Liver (tissue), 9 donors: Measurements from ENCODE around the gene CABLES1. TPM values are rescaled to one million over a fixed set of nuclear protein-coding genes. Genes with fewer than 3 reads are reported as not detected.

Experiments used
- DNase-seq: peaks from one replicate; pipeline ENCODE4 v3.0.0-alpha.2; 2017; ENCODE audit warnings: low spot score
- H3K27ac ChIP-seq, 2 donors: one replicate each; pipeline ENCODE4 v1.7.0; 2013; ENCODE audit warnings: inconsistent platforms in 2 of 2, low read length in 2 of 2, control low read depth in 1 of 2, low read depth in 1 of 2, mild to moderate bottlenecking in 1 of 2
- H3K27me3 ChIP-seq, 4 donors: one replicate each; pipeline versions ENCODE4 v1.6.1 to v1.7.0; 2013; ENCODE audit warnings: low read length in 3 of 4, inconsistent platforms in 1 of 4, mild to moderate bottlenecking in 1 of 4, moderate library complexity in 1 of 4; ENCODE audit not compliant: control insufficient read depth in 4 of 4, insufficient read depth in 4 of 4
- H3K36me3 ChIP-seq, 4 donors: one replicate each; pipeline versions ENCODE4 v1.6.1 to v1.7.0; 2013; ENCODE audit warnings: low read length in 3 of 4, mild to moderate bottlenecking in 3 of 4, low read depth in 1 of 4, moderate library complexity in 1 of 4; ENCODE audit not compliant: control insufficient read depth in 4 of 4, insufficient read depth in 3 of 4
- H3K4me1 ChIP-seq, 4 donors: one replicate each; pipeline versions ENCODE4 v1.6.1 to v1.7.0; 2013; ENCODE audit warnings: low read length in 3 of 4, mild to moderate bottlenecking in 3 of 4, moderate library complexity in 1 of 4; ENCODE audit not compliant: control insufficient read depth in 4 of 4, insufficient read depth in 4 of 4
- H3K4me3 ChIP-seq, 3 donors: one replicate each; pipeline versions ENCODE4 v1.6.1 to v1.7.0; 2013; ENCODE audit warnings: low read length in 3 of 3, control low read depth in 1 of 3, low read depth in 1 of 3, mild to moderate bottlenecking in 1 of 3
- H3K9ac ChIP-seq, 2 donors: one replicate each; pipeline ENCODE4 v1.7.0; 2013; ENCODE audit warnings: low read length in 2 of 2, mild to moderate bottlenecking in 2 of 2, moderate library complexity in 2 of 2, control low read depth in 1 of 2, low read depth in 1 of 2
- H3K9me3 ChIP-seq, 4 donors: one replicate each; pipeline versions ENCODE4 v1.6.1 to v1.7.0; 2013; ENCODE audit warnings: low read length in 3 of 4; ENCODE audit not compliant: control insufficient read depth in 4 of 4
- EGR1 ChIP-seq, 2 donors: IDR thresholded peaks; 2 replicates each; pipeline ENCODE4 v1.6.1; 2016 to 2018; ENCODE audit warnings: antibody characterized with exemption in 2 of 2, low read depth in 2 of 2
- FOXA1 ChIP-seq: IDR thresholded peaks from 2 replicates; pipeline ENCODE4 v1.6.1; 2016; ENCODE audit warnings: antibody characterized with exemption
- FOXA2 ChIP-seq: IDR thresholded peaks from 2 replicates; pipeline ENCODE4 v1.6.1; 2016; ENCODE audit warnings: antibody characterized with exemption
- GABPA ChIP-seq, 2 donors: IDR thresholded peaks in 1 of 2; conservative IDR thresholded peaks in 1 of 2; 2 replicates each; pipeline ENCODE4 v1.6.1; 2016; ENCODE audit warnings: antibody characterized with exemption in 2 of 2, mild to moderate bottlenecking in 1 of 2, moderate library complexity in 1 of 2
- HNF4A ChIP-seq, 2 donors: conservative IDR thresholded peaks; 2 replicates each; pipeline ENCODE4 v1.6.1; 2016; ENCODE audit warnings: antibody characterized with exemption in 2 of 2, mild to moderate bottlenecking in 2 of 2
- JUND ChIP-seq, 2 donors: IDR thresholded peaks; 2 replicates each; pipeline ENCODE4 v1.6.1; 2016; ENCODE audit warnings: antibody characterized with exemption in 2 of 2
- RAD21 ChIP-seq, 2 donors: IDR thresholded peaks; 2 replicates each; pipeline ENCODE4 v1.6.1; 2016; ENCODE audit warnings: antibody characterized with exemption in 2 of 2, mild to moderate bottlenecking in 2 of 2
- RXRA ChIP-seq, 2 donors: IDR thresholded peaks; 2 replicates each; pipeline ENCODE4 v1.6.1; 2017 to 2018; ENCODE audit warnings: antibody characterized with exemption in 2 of 2, mild to moderate bottlenecking in 1 of 2
- SP1 ChIP-seq: IDR thresholded peaks from 2 replicates; pipeline ENCODE4 v1.6.1; 2018; ENCODE audit warnings: antibody characterized with exemption, mild to moderate bottlenecking
- YY1 ChIP-seq: IDR thresholded peaks from 2 replicates; pipeline ENCODE4 v1.6.1; 2016; ENCODE audit warnings: antibody characterized with exemption, mild to moderate bottlenecking
- WGBS: extraction: QIAGEN DNeasy Blood & Tissue Kit; methylation state at CpG from one replicate; pipeline ENCODE4 v1.1.7; 2013; 5-methylcytosine and 5-hydroxymethylcytosine counted together
- polyA plus RNA-seq, 2 donors: library from polyadenylated mRNA; stranded (reverse) in 1 of 2; unstranded in 1 of 2; fragments of 200-250 nt in 1 of 2; fragments of >200 nt in 1 of 2; fragmentation: Nextera tagmentation in 1 of 2; extraction: Ambion mirVana in 1 of 2; gene quantifications; one replicate each; pipeline versions ENCODE4 v1.2.1 to v1.2.3, GENCODE V29; 2013 to 2015
- total RNA-seq, 2 donors: library from RNA; depleted of rRNA; stranded (reverse); fragments of >200 nt; gene quantifications; one replicate each; pipeline ENCODE4 v1.2.3, GENCODE V29; 2014
- TF ChIP-seq, protein P1 (sequence below): IDR thresholded peaks from 2 replicates; pipeline ENCODE4 v1.6.1; 2016; ENCODE audit warnings: antibody characterized with exemption, mild to moderate bottlenecking
- TF ChIP-seq, protein P2 (sequence below): IDR thresholded peaks from 2 replicates; pipeline ENCODE4 v1.6.1; 2016; ENCODE audit warnings: antibody characterized with exemption
- TF ChIP-seq, protein P3 (sequence below): IDR thresholded peaks from 2 replicates; pipeline ENCODE4 v1.6.1; 2016; ENCODE audit warnings: antibody characterized with exemption
- TF ChIP-seq, protein P4 (sequence below): IDR thresholded peaks from 2 replicates; pipeline ENCODE4 v1.6.1; 2016; ENCODE audit warnings: antibody characterized with exemption
- TF ChIP-seq, protein P5 (sequence below): fragments of 150-350 bp; IDR thresholded peaks from 2 replicates; pipeline ENCODE4 v1.5.1; 2017; ENCODE audit warnings: improper control_type of control experiment, low read depth, low read length; ENCODE audit not compliant: missing input control
- donor health status: healthy.
- donor health status: healthy.
- donor health status: healthy.
- donor health status: healthy.
- donor health status: healthy.

The CABLES1 gene
- total and polyA plus RNA-seq, 4 donors = 3.3 to 8.9 (median 4.5) TPM

DNA sequence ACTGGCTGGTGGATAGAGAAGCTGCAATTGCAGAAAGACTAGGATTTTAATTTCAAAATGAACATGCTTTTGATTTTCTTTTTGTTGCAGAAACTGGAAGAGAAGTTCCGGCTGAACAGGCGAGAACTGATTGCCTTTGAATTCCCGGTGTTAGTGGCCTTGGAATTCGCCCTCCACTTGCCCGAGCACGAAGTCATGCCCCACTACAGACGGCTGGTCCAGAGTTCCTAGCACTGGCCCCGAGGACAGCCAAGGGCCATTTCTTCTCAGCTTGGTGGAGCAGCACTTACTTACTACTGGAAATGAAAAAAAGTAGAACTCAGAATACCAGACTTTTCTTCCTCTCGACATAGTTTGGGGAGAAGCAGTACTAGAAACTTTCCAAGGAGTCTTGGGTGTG, 121.9 kb downstream of the CABLES1 start:
- TF ChIP-seq EGR1 (IDR thresholded peaks at IDR 0.05; ENCODE audit: low read depth in 2 of 2) (no peak), RXRA (IDR thresholded peaks at IDR 0.05) (no peak), RAD21 (IDR thresholded peaks at IDR 0.05) (no peak), HNF4A (conservative IDR thresholded peaks at IDR 0.05) (peak; percentile 32 to 44)
- Histone ChIP-seq H3K9me3 (no peaks in the 10 kb centered on the region), H3K4me3 (no peak overlapping the region), H3K36me3 (peaks cover 0 to 21% (median 10%) of the 10 kb centered on the region in 4 donors), H3K9ac (no peak overlapping the region), H3K27me3 (no peaks in the 10 kb centered on the region), H3K27ac (no peak overlapping the region), H3K4me1 (peaks cover 9 to 21% (median 10%) of the 10 kb centered on the region in 4 donors)
- 52% methylated on average over 9 of the region's 9 CpGs for WGBS
- DNase-seq = no peak

DNA sequence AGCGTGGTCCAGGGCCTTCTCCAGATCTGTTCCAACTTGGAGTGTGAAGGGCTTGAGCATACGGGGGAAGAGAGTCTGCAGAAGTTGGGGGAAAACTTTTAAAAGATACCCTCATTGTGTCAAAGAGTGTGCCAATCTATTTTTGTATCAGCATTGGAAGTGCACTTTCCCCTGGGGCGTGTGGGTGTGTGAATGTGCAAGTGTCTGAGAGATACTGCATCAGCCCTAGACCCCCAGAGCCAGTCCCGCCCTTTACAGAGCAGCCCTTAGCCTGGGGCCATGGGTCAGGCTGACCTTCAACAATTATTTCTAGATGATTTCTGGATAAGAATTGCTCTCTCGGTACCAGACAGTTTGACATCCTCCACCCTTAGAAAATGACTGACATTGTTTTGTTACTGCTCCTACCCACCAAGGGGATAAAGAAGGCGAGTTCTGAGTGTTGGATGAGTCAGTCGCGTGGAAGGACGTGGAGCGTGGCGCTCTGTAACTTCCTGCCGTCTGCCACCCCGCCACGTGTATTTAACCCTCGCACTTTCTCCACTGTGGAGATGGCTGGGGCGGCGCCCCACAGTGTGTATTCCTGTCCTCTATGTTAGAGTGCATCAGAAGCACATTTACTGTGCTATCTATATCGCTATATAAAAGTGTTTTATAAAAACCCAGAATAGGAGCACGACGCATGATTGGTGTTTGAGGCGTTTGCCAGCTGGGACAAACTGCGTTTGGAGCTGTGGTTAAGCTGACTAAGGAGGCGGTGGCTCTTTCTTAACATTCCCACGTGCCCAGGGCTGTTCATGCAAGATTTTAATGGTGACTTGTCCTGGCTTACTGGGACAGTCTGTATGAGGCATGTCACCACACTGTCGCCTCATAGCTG, 122.6 kb downstream of the CABLES1 start:
- 80% methylated on average over 25 of the region's 25 CpGs for WGBS
- peaks cover 9 to 21% (median 10%) of the 10 kb centered on the region in 4 donors for H3K4me1 ChIP-seq
- no peak overlapping the region for H3K9ac ChIP-seq
- no peak overlapping the region for H3K4me3 ChIP-seq
- H3K27me3 ChIP-seq = no peaks in the 10 kb centered on the region
- H3K9me3 ChIP-seq = no peaks in the 10 kb centered on the region
- H3K36me3 ChIP-seq = peaks cover 0 to 17% (median 9%) of the 10 kb centered on the region in 4 donors
- H3K27ac ChIP-seq = no peak overlapping the region
- no peak for DNase-seq
- TF ChIP-seq JUND (IDR thresholded peaks at IDR 0.05) (no peak), FOXA2 (no peak), YY1 (no peak), HNF4A (conservative IDR thresholded peaks at IDR 0.05) (no peak), RAD21 (IDR thresholded peaks at IDR 0.05) (no peak), FOXA1 (no peak), RXRA (IDR thresholded peaks at IDR 0.05) (no peak), GABPA (IDR thresholded peaks at IDR 0.05 in 1 of 2, conservative IDR thresholded peaks at IDR 0.05 in 1 of 2) (no peak), SP1 (no peak)
- TF ChIP-seq, protein P1, sequence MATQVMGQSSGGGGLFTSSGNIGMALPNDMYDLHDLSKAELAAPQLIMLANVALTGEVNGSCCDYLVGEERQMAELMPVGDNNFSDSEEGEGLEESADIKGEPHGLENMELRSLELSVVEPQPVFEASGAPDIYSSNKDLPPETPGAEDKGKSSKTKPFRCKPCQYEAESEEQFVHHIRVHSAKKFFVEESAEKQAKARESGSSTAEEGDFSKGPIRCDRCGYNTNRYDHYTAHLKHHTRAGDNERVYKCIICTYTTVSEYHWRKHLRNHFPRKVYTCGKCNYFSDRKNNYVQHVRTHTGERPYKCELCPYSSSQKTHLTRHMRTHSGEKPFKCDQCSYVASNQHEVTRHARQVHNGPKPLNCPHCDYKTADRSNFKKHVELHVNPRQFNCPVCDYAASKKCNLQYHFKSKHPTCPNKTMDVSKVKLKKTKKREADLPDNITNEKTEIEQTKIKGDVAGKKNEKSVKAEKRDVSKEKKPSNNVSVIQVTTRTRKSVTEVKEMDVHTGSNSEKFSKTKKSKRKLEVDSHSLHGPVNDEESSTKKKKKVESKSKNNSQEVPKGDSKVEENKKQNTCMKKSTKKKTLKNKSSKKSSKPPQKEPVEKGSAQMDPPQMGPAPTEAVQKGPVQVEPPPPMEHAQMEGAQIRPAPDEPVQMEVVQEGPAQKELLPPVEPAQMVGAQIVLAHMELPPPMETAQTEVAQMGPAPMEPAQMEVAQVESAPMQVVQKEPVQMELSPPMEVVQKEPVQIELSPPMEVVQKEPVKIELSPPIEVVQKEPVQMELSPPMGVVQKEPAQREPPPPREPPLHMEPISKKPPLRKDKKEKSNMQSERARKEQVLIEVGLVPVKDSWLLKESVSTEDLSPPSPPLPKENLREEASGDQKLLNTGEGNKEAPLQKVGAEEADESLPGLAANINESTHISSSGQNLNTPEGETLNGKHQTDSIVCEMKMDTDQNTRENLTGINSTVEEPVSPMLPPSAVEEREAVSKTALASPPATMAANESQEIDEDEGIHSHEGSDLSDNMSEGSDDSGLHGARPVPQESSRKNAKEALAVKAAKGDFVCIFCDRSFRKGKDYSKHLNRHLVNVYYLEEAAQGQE = no peak
- TF ChIP-seq, protein P2, sequence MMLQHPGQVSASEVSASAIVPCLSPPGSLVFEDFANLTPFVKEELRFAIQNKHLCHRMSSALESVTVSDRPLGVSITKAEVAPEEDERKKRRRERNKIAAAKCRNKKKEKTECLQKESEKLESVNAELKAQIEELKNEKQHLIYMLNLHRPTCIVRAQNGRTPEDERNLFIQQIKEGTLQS = no peak
- TF ChIP-seq, protein P3, sequence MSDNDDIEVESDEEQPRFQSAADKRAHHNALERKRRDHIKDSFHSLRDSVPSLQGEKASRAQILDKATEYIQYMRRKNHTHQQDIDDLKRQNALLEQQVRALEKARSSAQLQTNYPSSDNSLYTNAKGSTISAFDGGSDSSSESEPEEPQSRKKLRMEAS = no peak
- TF ChIP-seq, protein P4, sequence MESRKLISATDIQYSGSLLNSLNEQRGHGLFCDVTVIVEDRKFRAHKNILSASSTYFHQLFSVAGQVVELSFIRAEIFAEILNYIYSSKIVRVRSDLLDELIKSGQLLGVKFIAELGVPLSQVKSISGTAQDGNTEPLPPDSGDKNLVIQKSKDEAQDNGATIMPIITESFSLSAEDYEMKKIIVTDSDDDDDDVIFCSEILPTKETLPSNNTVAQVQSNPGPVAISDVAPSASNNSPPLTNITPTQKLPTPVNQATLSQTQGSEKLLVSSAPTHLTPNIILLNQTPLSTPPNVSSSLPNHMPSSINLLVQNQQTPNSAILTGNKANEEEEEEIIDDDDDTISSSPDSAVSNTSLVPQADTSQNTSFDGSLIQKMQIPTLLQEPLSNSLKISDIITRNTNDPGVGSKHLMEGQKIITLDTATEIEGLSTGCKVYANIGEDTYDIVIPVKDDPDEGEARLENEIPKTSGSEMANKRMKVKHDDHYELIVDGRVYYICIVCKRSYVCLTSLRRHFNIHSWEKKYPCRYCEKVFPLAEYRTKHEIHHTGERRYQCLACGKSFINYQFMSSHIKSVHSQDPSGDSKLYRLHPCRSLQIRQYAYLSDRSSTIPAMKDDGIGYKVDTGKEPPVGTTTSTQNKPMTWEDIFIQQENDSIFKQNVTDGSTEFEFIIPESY = no peak
- TF ChIP-seq, protein P5, sequence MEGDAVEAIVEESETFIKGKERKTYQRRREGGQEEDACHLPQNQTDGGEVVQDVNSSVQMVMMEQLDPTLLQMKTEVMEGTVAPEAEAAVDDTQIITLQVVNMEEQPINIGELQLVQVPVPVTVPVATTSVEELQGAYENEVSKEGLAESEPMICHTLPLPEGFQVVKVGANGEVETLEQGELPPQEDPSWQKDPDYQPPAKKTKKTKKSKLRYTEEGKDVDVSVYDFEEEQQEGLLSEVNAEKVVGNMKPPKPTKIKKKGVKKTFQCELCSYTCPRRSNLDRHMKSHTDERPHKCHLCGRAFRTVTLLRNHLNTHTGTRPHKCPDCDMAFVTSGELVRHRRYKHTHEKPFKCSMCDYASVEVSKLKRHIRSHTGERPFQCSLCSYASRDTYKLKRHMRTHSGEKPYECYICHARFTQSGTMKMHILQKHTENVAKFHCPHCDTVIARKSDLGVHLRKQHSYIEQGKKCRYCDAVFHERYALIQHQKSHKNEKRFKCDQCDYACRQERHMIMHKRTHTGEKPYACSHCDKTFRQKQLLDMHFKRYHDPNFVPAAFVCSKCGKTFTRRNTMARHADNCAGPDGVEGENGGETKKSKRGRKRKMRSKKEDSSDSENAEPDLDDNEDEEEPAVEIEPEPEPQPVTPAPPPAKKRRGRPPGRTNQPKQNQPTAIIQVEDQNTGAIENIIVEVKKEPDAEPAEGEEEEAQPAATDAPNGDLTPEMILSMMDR = no peak
